ACC112 (cell line): ENCODE measurements around the gene ZFP36L1.

Experiments used
- H2AFZ ChIP-seq: fragments of 200-600 bp; sonication (generic); one replicate; pipeline ENCODE4 v1.6.0; 2017; ENCODE audit warnings: antibody characterized with exemption, low read length; ENCODE audit not compliant: unreplicated experiment
- H3K27ac ChIP-seq: fragments of 200-600 bp; sonication (generic); 2 replicates; pipeline ENCODE4 v1.5.1; 2014; ENCODE audit warnings: low read depth, mild to moderate bottlenecking, antibody characterized with exemption, low read length, moderate library complexity
- H3K27me3 ChIP-seq: fragments of 200-600 bp; sonication (generic); 2 replicates; pipeline ENCODE4 v1.6.1; 2014; ENCODE audit warnings: mild to moderate bottlenecking, antibody characterized with exemption, low read length, moderate library complexity, mixed read lengths; ENCODE audit not compliant: insufficient read depth
- H3K36me3 ChIP-seq: fragments of 200-600 bp; sonication (generic); 2 replicates; pipeline ENCODE4 v1.6.1; 2016; ENCODE audit warnings: mild to moderate bottlenecking, antibody characterized with exemption, low read length, moderate library complexity, mixed read lengths; ENCODE audit not compliant: insufficient read depth
- H3K4me1 ChIP-seq: fragments of 200-600 bp; sonication (generic); one replicate; pipeline ENCODE4 v1.6.1; 2016; ENCODE audit warnings: low read length, mixed read lengths; ENCODE audit not compliant: insufficient read depth, unreplicated experiment, control insufficient read depth
- H3K4me3 ChIP-seq: fragments of 200-600 bp; sonication (generic); 2 replicates; pipeline ENCODE4 v1.5.1; 2014; ENCODE audit warnings: mild to moderate bottlenecking, low read depth, low read length
- H3K79me2 ChIP-seq: fragments of 200-600 bp; sonication (generic); one replicate; pipeline ENCODE4 v1.6.0; 2016; ENCODE audit warnings: low read length; ENCODE audit not compliant: control insufficient read depth, unreplicated experiment, insufficient read depth

The ZFP36L1 gene

GRCh38 chr14:68823434-68824206, 30.8 kb upstream of the ZFP36L1 start:
- no peaks in the 10 kb centered on the region for H3K79me2 ChIP-seq
- H3K36me3 ChIP-seq, result no peaks in the 10 kb centered on the region
- no peak overlapping the region for H2AFZ ChIP-seq
- H3K27ac ChIP-seq, result no peak overlapping the region
- no peaks in the 10 kb centered on the region for H3K27me3 ChIP-seq
- H3K4me3 ChIP-seq, result no peak overlapping the region
- H3K4me1 ChIP-seq, result peaks cover 3% of the 10 kb centered on the region

GRCh38 chr14:68822926-68823325, 30.1 kb upstream of the ZFP36L1 start:
- H3K36me3 ChIP-seq, result no peaks in the 10 kb centered on the region
- no peak overlapping the region for H2AFZ ChIP-seq
- no peaks in the 10 kb centered on the region for H3K27me3 ChIP-seq
- no peak overlapping the region for H3K4me3 ChIP-seq
- no peaks in the 10 kb centered on the region for H3K79me2 ChIP-seq
- peaks cover 3% of the 10 kb centered on the region for H3K4me1 ChIP-seq
- no peak overlapping the region for H3K27ac ChIP-seq

- H3K4me1 ChIP-seq, result peaks cover 3% of the 10 kb centered on the region
Observed at GRCh38 chr14:68822132-68822651, 29.3 kb upstream of the ZFP36L1 start.

DNA sequence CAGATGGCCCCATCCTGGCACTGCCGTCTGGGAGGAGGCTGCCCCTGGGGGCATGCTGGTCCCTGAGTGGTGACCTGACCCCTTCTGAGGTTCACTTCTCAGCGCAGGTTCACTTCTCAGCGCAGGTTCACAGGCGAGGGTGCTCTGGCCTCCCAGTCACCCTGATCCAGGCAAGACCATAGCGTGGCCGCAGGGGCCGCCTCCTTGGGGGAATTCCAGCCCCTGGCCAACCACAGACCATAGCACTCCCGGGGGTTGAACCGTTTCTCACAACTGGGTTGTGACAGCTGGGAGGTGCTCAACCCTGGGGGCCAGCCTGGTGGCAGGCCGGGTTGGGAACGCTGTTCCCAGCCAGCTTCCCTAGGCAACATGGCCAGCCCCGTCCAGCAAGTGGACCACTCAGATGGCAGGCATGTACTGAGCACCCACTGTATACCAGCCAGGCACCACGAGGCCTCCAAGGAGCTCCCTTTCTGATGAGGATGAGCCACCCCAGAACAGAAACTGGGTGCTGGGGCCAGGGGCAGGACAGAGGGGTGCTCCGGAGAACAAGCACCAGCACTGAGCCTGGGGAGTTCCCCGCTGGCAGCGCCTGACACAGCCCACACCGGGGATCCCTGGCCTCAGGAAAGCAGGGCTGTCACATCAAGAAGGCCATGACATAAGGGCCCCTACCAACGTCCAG, 28.3 kb upstream of the ZFP36L1 start:
- Histone ChIP-seq H3K4me3 (no peak overlapping the region), H3K27ac (no peak overlapping the region), H3K4me1 (peaks cover 9% of the 10 kb centered on the region), H3K79me2 (no peaks in the 10 kb centered on the region), H3K27me3 (no peaks in the 10 kb centered on the region), H3K36me3 (no peaks in the 10 kb centered on the region), H2AFZ (no peak overlapping the region)

More at GRCh38 chr14:68822132-68822651, 29.3 kb upstream of the ZFP36L1 start:
- Histone ChIP-seq H2AFZ (no peak overlapping the region), H3K79me2 (no peaks in the 10 kb centered on the region), H3K27me3 (no peaks in the 10 kb centered on the region), H3K4me3 (no peak overlapping the region), H3K36me3 (no peaks in the 10 kb centered on the region), H3K27ac (no peak overlapping the region)

GRCh38 chr14:68820536-68820935, 27.7 kb upstream of the ZFP36L1 start:
- no peak overlapping the region for H2AFZ ChIP-seq
- no peak overlapping the region for H3K4me3 ChIP-seq
- H3K27me3 ChIP-seq, result no peaks in the 10 kb centered on the region
- peaks cover 15% of the 10 kb centered on the region for H3K4me1 ChIP-seq
- no peak overlapping the region for H3K27ac ChIP-seq
- peaks cover 5% of the 10 kb centered on the region for H3K79me2 ChIP-seq
- H3K36me3 ChIP-seq, result no peaks in the 10 kb centered on the region

GRCh38 chr14:68820119-68820518, 27.3 kb upstream of the ZFP36L1 start:
- Histone ChIP-seq H2AFZ (no peak overlapping the region), H3K36me3 (no peaks in the 10 kb centered on the region), H3K27me3 (no peaks in the 10 kb centered on the region), H3K4me3 (no peak overlapping the region), H3K4me1 (peaks cover 19% of the 10 kb centered on the region), H3K79me2 (peaks cover 9% of the 10 kb centered on the region), H3K27ac (no peak overlapping the region)

GRCh38 chr14:68819260-68819691, 26.4 kb upstream of the ZFP36L1 start:
- no peak overlapping the region for H3K27ac ChIP-seq

DNA sequence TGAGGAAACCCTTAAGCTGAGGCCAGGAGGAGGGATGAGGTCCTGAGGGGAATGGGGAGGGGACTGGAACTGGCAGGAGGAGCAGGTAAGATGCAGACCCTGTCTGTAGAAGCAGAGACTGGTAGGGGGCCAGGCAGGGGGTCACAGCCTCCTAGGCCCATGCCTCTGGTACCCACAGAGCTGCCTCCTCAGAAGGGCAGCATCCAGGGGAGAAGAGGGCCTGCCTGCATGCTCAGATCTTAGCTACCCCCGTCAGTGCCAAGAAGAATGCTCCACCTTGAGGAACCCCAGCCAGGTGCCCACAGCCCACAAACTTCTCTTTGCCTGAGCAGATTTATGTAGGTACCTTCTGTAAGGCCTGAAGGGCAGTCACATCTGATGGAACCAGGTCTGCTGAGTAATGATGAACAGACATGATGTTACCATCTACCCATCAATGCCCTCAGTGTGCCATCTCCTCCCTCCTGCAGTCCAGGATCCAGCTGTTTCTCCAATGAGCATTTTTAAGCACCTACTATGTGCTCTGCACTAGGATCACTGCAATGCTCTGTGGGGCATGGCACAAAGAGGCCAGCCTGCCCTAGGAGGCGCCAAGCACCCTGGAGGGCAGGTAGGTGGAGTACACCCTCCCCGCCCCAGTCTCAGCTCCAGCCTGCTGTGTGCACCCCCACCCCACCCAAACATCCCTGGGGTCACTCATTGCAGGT, 24.8 kb upstream of the ZFP36L1 start:
- H3K79me2 ChIP-seq, result peaks cover 19% of the 10 kb centered on the region
- H3K4me3 ChIP-seq, result no peak overlapping the region
- H2AFZ ChIP-seq, result no peak overlapping the region
- no peaks in the 10 kb centered on the region for H3K27me3 ChIP-seq
- H3K36me3 ChIP-seq, result no peaks in the 10 kb centered on the region
- peaks cover 33% of the 10 kb centered on the region for H3K4me1 ChIP-seq
- no peak overlapping the region for H3K27ac ChIP-seq

More at GRCh38 chr14:68819260-68819691, 26.4 kb upstream of the ZFP36L1 start:
- H3K27me3 ChIP-seq, result no peaks in the 10 kb centered on the region
- no peak overlapping the region for H3K4me3 ChIP-seq
- peaks cover 27% of the 10 kb centered on the region for H3K4me1 ChIP-seq
- peaks cover 12% of the 10 kb centered on the region for H3K79me2 ChIP-seq
- no peaks in the 10 kb centered on the region for H3K36me3 ChIP-seq
- no peak overlapping the region for H2AFZ ChIP-seq

- peak overlapping the region; percentile 98 for H3K27ac ChIP-seq
- no peaks in the 10 kb centered on the region for H3K27me3 ChIP-seq
- H2AFZ ChIP-seq, result peak overlapping the region; percentile 55
- peaks cover 19% of the 10 kb centered on the region for H3K79me2 ChIP-seq
- H3K4me1 ChIP-seq, result peaks cover 33% of the 10 kb centered on the region
- H3K36me3 ChIP-seq, result no peaks in the 10 kb centered on the region
- peak overlapping the region; percentile 88 for H3K4me3 ChIP-seq
Observed at GRCh38 chr14:68816943-68817430, 24.1 kb upstream of the ZFP36L1 start.

DNA sequence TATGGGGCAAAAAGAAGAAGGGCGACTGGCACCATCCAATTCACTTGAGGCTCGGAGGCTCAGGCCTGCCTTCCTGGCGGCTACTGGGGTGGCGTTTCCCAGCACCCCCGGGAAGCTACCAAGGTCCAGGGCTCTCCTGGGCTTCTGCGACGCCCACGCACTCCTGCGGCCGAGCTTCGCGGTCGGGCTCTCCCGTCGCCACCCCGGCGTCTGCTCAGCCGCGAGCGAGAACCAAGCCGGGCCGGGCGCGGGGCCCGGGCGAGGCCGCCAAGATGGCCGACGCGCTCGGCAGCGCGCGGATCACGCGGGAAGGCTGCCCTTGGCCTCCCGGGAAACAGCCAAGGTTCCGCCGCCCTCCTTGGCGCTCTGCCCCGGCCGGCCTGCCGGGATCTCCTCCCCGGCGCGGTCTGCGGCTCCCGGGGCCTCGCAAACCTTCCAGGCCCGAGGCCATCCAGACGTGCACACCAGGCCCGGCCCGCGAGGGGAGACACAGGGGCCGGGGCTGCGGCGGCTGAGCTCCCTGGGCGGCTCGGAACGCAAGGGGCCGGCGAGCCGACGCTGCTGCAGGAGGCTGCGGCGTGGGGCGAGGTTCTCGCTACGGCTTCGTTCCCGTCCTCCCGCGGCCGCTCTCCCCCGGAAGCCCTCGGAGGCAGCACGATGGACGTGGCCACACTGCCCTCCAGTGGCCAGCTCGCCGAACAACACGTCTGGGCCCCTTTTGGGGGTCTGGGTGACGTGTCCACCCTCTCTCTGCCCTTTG, 23.5 kb upstream of the ZFP36L1 start:
- Histone ChIP-seq H2AFZ (peak overlapping the region; percentile 96), H3K4me1 (peaks cover 33% of the 10 kb centered on the region), H3K4me3 (peak overlapping the region; percentile 88), H3K27me3 (no peaks in the 10 kb centered on the region), H3K27ac (peak overlapping the region; percentile 98), H3K36me3 (no peaks in the 10 kb centered on the region), H3K79me2 (peaks cover 19% of the 10 kb centered on the region)
